B cell (primary cell): ENCODE results near the gene ADAMTS13. TPM values are rescaled to one million over a fixed set of nuclear protein-coding genes. Genes with fewer than 3 reads are reported as not detected.

ENCODE experiments used
- ATAC-seq: fragments of 200-7000 bp; cut with Tn5 transposase; one replicate; pipeline ENCODE4 v1.10.0; 2021; ENCODE audit warnings: low read depth, mild to moderate bottlenecking, moderate number of reproducible peaks, moderate library complexity
- CTCF ChIA-PET: fragments of 350-600 bp; sonication (Branson Sonifier 250); formaldehyde crosslinking; loops from one replicate; lab custom pipeline; 2021; ENCODE audit warnings: antibody characterized with exemption, inconsistent platforms; lab: Charles Lee
- POLR2A ChIA-PET: fragments of 350-600 bp; sonication (Branson Sonifier 250); formaldehyde crosslinking; loops from one replicate; lab custom pipeline; 2021; ENCODE audit warnings: antibody characterized with exemption; lab: Charles Lee
- DNase-seq: peaks from one replicate; pipeline ENCODE4 v3.0.0; 2013
- H2AFZ ChIP-seq: 2 replicates; pipeline ENCODE4 v1.6.1; 2012; ENCODE audit warnings: mild to moderate bottlenecking, low read depth, low read length; ENCODE audit not compliant: insufficient read depth, poor library complexity, severe bottlenecking
- H3K27ac ChIP-seq, 2 donors: 1 replicate in 1 of 2; 2 replicates in 1 of 2; pipeline ENCODE4 v1.5.1; 2012 to 2013; ENCODE audit warnings: low read length in 2 of 2, mild to moderate bottlenecking in 2 of 2, moderate library complexity in 1 of 2
- H3K27me3 ChIP-seq, 4 experiments: fragments of 200-600 bp in 1 of 4; sonication (generic) in 1 of 4; replicated peaks in 1 of 4; 1 replicate in 2 of 4; 2 replicates in 2 of 4; pipeline versions ENCODE4 v1.6.1 to v1.7.0; 2013 to 2016; ENCODE audit warnings: low read length in 3 of 4, mild to moderate bottlenecking in 2 of 4, mixed read lengths in 1 of 4, moderate library complexity in 1 of 4; ENCODE audit not compliant: insufficient read depth in 4 of 4, control insufficient read depth in 3 of 4; ENCODE audit errors: control extremely low read depth in 1 of 4
- H3K36me3 ChIP-seq, 2 experiments: replicated peaks in 1 of 2; 1 replicate in 1 of 2; 2 replicates in 1 of 2; pipeline versions ENCODE4 v1.6.1 to v1.7.1; 2013; ENCODE audit warnings: low read length in 1 of 2; ENCODE audit not compliant: insufficient read depth in 2 of 2, control insufficient read depth in 1 of 2; ENCODE audit errors: control extremely low read depth in 1 of 2, extremely low read depth in 1 of 2
- H3K4me1 ChIP-seq, 2 donors: fragments of 200-600 bp in 1 of 2; sonication (generic) in 1 of 2; 1 replicate in 1 of 2; 2 replicates in 1 of 2; pipeline versions ENCODE4 v1.5.1 to v1.6.1; 2013 to 2017; ENCODE audit warnings: low read length in 2 of 2; ENCODE audit not compliant: control insufficient read depth in 2 of 2, insufficient read depth in 2 of 2
- H3K4me2 ChIP-seq: replicated peaks from 2 replicates; pipeline ENCODE3; 2012; ENCODE audit warnings: mild to moderate bottlenecking, low read depth, low read length; ENCODE audit not compliant: poor library complexity, severe bottlenecking
- H3K4me3 ChIP-seq, 5 experiments: fragments of 200-600 bp in 1 of 5; sonication (generic) in 1 of 5; 1 replicate in 3 of 5; 2 replicates in 2 of 5; pipeline versions ENCODE4 v1.5.1 to v1.7.0; 2011 to 2016; ENCODE audit warnings: low read length in 4 of 5, mild to moderate bottlenecking in 4 of 5, low read depth in 2 of 5, control low read depth in 1 of 5, moderate library complexity in 1 of 5; ENCODE audit not compliant: insufficient read depth in 1 of 5; ENCODE audit errors: control extremely low read depth in 1 of 5, extremely low read depth in 1 of 5
- H3K79me2 ChIP-seq: fragments of 200-600 bp; sonication (generic); one replicate; pipeline ENCODE4 v1.6.0; 2016; ENCODE audit warnings: low read length; ENCODE audit not compliant: control insufficient read depth, insufficient read depth
- H3K9ac ChIP-seq: fragments of 200-600 bp; sonication (generic); 2 replicates; pipeline ENCODE4 v1.6.1; 2017; ENCODE audit warnings: mild to moderate bottlenecking, low read length, moderate library complexity
- H3K9me3 ChIP-seq, 3 donors: one replicate each; pipeline versions ENCODE4 v1.6.1 to v1.7.1; 2013; ENCODE audit warnings: low read length in 2 of 3; ENCODE audit not compliant: control insufficient read depth in 2 of 3, insufficient read depth in 1 of 3; ENCODE audit errors: control extremely low read depth in 1 of 3
- H4K20me1 ChIP-seq: 2 replicates; pipeline ENCODE4 v1.6.0; 2012; ENCODE audit warnings: mild to moderate bottlenecking, low read length; ENCODE audit not compliant: insufficient read depth, control insufficient read depth, poor library complexity, severe bottlenecking
- H3K27ac Mint-ChIP-seq: one replicate; pipeline ENCODE4 v1.8.0; 2021; ENCODE audit warnings: mixed read lengths
- H3K27me3 Mint-ChIP-seq: one replicate; pipeline ENCODE4 v1.8.0; 2021; ENCODE audit warnings: mixed read lengths
- H3K4me1 Mint-ChIP-seq: one replicate; pipeline ENCODE4 v1.8.0; 2021; ENCODE audit warnings: mixed read lengths
- H3K4me3 Mint-ChIP-seq: one replicate; pipeline ENCODE4 v1.8.0; 2021; ENCODE audit warnings: mixed read lengths
- H3K9me3 Mint-ChIP-seq: one replicate; pipeline ENCODE4 v1.8.0; 2022; ENCODE audit warnings: mixed read lengths; ENCODE audit not compliant: insufficient read depth
- CTCF ChIP-seq: fragments of 200-600 bp; IDR thresholded peaks from one replicate; pipeline ENCODE4 v1.8.0; 2022; ENCODE audit warnings: antibody characterized with exemption, mild to moderate bottlenecking
- EZH2 ChIP-seq: IDR thresholded peaks from 2 replicates; pipeline ENCODE4 v1.6.1; 2012; ENCODE audit warnings: borderline replicate concordance, low read depth, mild to moderate bottlenecking, moderate library complexity, low read length; ENCODE audit not compliant: insufficient read depth, poor library complexity, severe bottlenecking
- WGBS: methylation state at CpG from one replicate; pipeline ENCODE4 v1.1.5; 2013; ENCODE audit warnings: missing lambda C conversion rate; ENCODE audit not compliant: insufficient coverage; 5-methylcytosine and 5-hydroxymethylcytosine counted together
- intact Hi-C: fragments of 100-400 bp; cut with micrococcal nuclease; formaldehyde crosslinking; loops from one replicate; pipeline ENCODE4 v1.10.0; 2022
- polyA minus RNA-seq: library from RNA; depleted of rRNA, polyadenylated mRNA; stranded (reverse); fragments of >200 nt; gene quantifications from 2 replicates; pipeline ENCODE4 v1.2.3, GENCODE V29; 2012
- polyA plus RNA-seq: library from polyadenylated mRNA; depleted of rRNA; stranded (reverse); fragments of >200 nt; gene quantifications from 2 replicates; pipeline ENCODE4 v1.2.3, GENCODE V29; 2012
- total RNA-seq, 2 donors: library from RNA; stranded (reverse); fragments of 120-200 nt in 1 of 2; gene quantifications; 1 replicate in 1 of 2; 2 replicates in 1 of 2; pipeline versions ENCODE4 v1.2.3 to v1.2.4, GENCODE V29; 2013 to 2022

The ADAMTS13 gene
- total RNA-seq (2.5 and 3.3 TPM in 2 replicates), polyA plus RNA-seq (4.9 and 5.7 TPM in 2 replicates), polyA minus RNA-seq (0.77 and 1.6 TPM in 2 replicates)
- 0.98 TPM for total RNA-seq (2013)

- Histone ChIP-seq H3K36me3 (no peaks in the 10 kb centered on the region), H3K4me2 (no peak within 1 kb of the TSS), H3K27me3 (peaks cover 0 to 7% (median 2%) of the 10 kb centered on the region in 4 experiments), H4K20me1 (peaks cover 3% of the 10 kb centered on the region), H3K79me2 (peaks cover 9% of the 10 kb centered on the region), H3K27ac (peak within 1 kb of the TSS; percentile 80 to 95), H2AFZ (peak within 1 kb of the TSS; percentile 52), H3K4me3 (no peak within 1 kb of the TSS), H3K9me3 (peaks cover 0 to 7% (median 0%) of the 10 kb centered on the region in 3 donors), H3K4me1 (peaks cover 19 to 44% of the 10 kb centered on the region in 2 donors), H3K9ac (no peak within 1 kb of the TSS)
- ATAC-seq (no peak), DNase-seq (peak; percentile 58)
- TF ChIP-seq EZH2 (no peak), CTCF (no peak)
- peaks cover 4% of the 10 kb centered on the region for H3K9me3 Mint-ChIP-seq
- 77% methylated on average over 23 of the region's 23 CpGs for WGBS
- intact Hi-C loops: loop anchor here (2.0 kb wide), 1 partner anchor 45 kb away; the partner anchor contains the start of genes STKLD1 and SURF4
- peaks cover 3% of the 10 kb centered on the region for H3K27me3 Mint-ChIP-seq
- peak within 1 kb of the TSS; percentile 5 for H3K4me3 Mint-ChIP-seq
- peak within 1 kb of the TSS; percentile 94 for H3K27ac Mint-ChIP-seq
- ChIA-PET CTCF (interaction anchor here (1.0 to 1.2 kb wide), 3 partner anchors 25 to 236 kb away, joined by 3 to 4 read pairs (median 3); partner anchors contain the start of gene CACFD1), POLR2A (interaction anchor here (0.6 kb wide), 1 partner anchor 102 kb away, joined by 5 read pairs; no protein-coding TSS in a partner anchor)
- peaks cover 40% of the 10 kb centered on the region for H3K4me1 Mint-ChIP-seq
Measured at GRCh38 chr9:133421615-133422542, at the start of gene ADAMTS13. TSS of gene ADAMTS13 (plus strand) at chr9:133422367. CDS start at chr9:133422444, 77 bp downstream.
